Measurements from ENCODE around the gene PJA2.

- TF ChIP-seq POLR2A (IDR thresholded peaks at IDR 0.05) = no peak
- TF ChIP-seq CTCF (IDR thresholded peaks at IDR 0.05) = no peak
Measured at GRCh38 chr5:109299557-109299956, 110.2 kb downstream of the PJA2 start.
